Body of pancreas (tissue), 4 donors: Measurements from ENCODE around the gene RAD51B.

Experiments used
- POLR2A ChIP-seq, 3 donors: fragments of 450-650 bp; IDR thresholded peaks; one replicate each; pipeline ENCODE4 v1.6.1; 2016; ENCODE audit warnings: antibody characterized with exemption in 3 of 3, mild to moderate bottlenecking in 2 of 3
- TF ChIP-seq, protein P1 (sequence below), 7 experiments: fragments of 450-650 bp in 4 of 7; fragments of 200-600 bp in 3 of 7; sonication (generic) in 3 of 7; IDR thresholded peaks; one replicate each; pipeline ENCODE4 v1.5.1; 2016 to 2019; ENCODE audit warnings: antibody characterized with exemption in 7 of 7

DNA sequence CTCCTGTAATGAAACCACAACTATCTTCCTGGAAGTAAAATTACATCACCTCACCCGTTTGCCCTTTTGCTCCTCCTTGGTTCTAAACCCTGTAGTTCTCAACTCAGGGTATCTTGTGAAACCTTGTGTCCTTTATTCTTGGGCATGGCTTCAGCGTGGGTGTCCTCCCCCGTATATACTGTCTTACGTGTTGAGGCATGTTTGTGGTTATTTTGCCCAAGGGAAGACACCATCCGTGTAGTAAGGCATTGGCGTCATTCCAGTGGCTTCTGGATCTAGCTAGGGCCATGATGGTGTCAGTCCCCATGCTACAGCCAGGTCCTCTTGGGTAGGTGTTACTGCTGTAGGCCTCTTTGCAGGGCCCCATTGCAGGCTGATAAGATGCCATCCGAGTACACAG is 857.9 kb downstream of the RAD51B start:
- TF ChIP-seq, protein P1, sequence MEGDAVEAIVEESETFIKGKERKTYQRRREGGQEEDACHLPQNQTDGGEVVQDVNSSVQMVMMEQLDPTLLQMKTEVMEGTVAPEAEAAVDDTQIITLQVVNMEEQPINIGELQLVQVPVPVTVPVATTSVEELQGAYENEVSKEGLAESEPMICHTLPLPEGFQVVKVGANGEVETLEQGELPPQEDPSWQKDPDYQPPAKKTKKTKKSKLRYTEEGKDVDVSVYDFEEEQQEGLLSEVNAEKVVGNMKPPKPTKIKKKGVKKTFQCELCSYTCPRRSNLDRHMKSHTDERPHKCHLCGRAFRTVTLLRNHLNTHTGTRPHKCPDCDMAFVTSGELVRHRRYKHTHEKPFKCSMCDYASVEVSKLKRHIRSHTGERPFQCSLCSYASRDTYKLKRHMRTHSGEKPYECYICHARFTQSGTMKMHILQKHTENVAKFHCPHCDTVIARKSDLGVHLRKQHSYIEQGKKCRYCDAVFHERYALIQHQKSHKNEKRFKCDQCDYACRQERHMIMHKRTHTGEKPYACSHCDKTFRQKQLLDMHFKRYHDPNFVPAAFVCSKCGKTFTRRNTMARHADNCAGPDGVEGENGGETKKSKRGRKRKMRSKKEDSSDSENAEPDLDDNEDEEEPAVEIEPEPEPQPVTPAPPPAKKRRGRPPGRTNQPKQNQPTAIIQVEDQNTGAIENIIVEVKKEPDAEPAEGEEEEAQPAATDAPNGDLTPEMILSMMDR (IDR thresholded peaks at IDR 0.05): no peak
- no peak for TF ChIP-seq POLR2A (IDR thresholded peaks at IDR 0.05)
